Cardiac septum (tissue), 1 donor: ENCODE measurements around the gene MARVELD1. TPM values are rescaled to one million over a fixed set of nuclear protein-coding genes. Genes with fewer than 3 reads are reported as not detected.

Source experiments
- DNase-seq: peaks from one replicate; pipeline ENCODE4 v3.0.0-alpha.2; 2020; ENCODE audit warnings: low spot score
- intact Hi-C: fragments of 100-400 bp; cut with DNase I; formaldehyde crosslinking; loops from one replicate; pipeline ENCODE4 v1.14.0; 2022
- total RNA-seq: library from RNA; stranded (reverse); fragmentation: NEBNext Ultra II Directional; extraction: Animal tissue kit (Norgen Biotek cat#: 25700); gene quantifications from one replicate; pipeline ENCODE4 v1.2.1, GENCODE V29; 2021
- donor health status: DM: no; HTN: no; CAD: no.

MARVELD1 gene
- total RNA-seq, 1 donor from 2014 or later: 8.6 TPM

GRCh38 chr10:97740613-97741012 is 27.1 kb downstream of the MARVELD1 start:
- DNase-seq: no peak
- intact Hi-C loops: no loop called here

- intact Hi-C loops: no loop called here
- DNase-seq: no peak
These were observed 29.8 kb downstream of the MARVELD1 start for GRCh38 chr10:97743169-97743943.

GRCh38 chr10:97744405-97745035 is 31.0 kb downstream of the MARVELD1 start:
- intact Hi-C loops: no loop called here
- DNase-seq: no peak

- intact Hi-C loops: no loop called here
- DNase-seq: no peak
These were observed 34.0 kb downstream of the MARVELD1 start for GRCh38 chr10:97747573-97747972.

- intact Hi-C loops: no loop called here
- DNase-seq: no peak
These were observed 34.6 kb downstream of the MARVELD1 start for GRCh38 chr10:97748116-97748515.

- intact Hi-C loops: no loop called here
- no peak for DNase-seq
These were observed 39.4 kb downstream of the MARVELD1 start for GRCh38 chr10:97752956-97753355.

GRCh38 chr10:97754726-97755125 is 41.2 kb downstream of the MARVELD1 start:
- no peak for DNase-seq
- intact Hi-C loops: no loop called here

GRCh38 chr10:97755718-97756117 is 42.2 kb downstream of the MARVELD1 start:
- DNase-seq: no peak

GRCh38 chr10:97757471-97757870 is 43.9 kb downstream of the MARVELD1 start:
- no peak for DNase-seq
- intact Hi-C loops: no loop called here

More at GRCh38 chr10:97755718-97756117, 42.2 kb downstream of the MARVELD1 start:
- intact Hi-C loops: no loop called here

- intact Hi-C loops: loop anchor here (2.0 kb wide), 1 partner anchor 109 kb away; no protein-coding TSS in a partner anchor
- no peak for DNase-seq
These were observed 45.8 kb downstream of the MARVELD1 start for GRCh38 chr10:97759158-97759887.

GRCh38 chr10:97759946-97760345 is 46.4 kb downstream of the MARVELD1 start:
- intact Hi-C loops: loop anchor here (2.0 kb wide), 1 partner anchor 109 kb away; no protein-coding TSS in a partner anchor
- DNase-seq: no peak

- intact Hi-C loops: no loop called here
These were observed 47.1 kb downstream of the MARVELD1 start for GRCh38 chr10:97760461-97761257.

GRCh38 chr10:97761331-97761865 is 47.9 kb downstream of the MARVELD1 start:
- intact Hi-C loops: no loop called here
- no peak for DNase-seq

More at GRCh38 chr10:97760461-97761257, 47.1 kb downstream of the MARVELD1 start:
- DNase-seq: no peak

GRCh38 chr10:97762056-97762455 is 48.5 kb downstream of the MARVELD1 start:
- intact Hi-C loops: no loop called here
- DNase-seq: no peak

GRCh38 chr10:97762816-97763215 is 49.3 kb downstream of the MARVELD1 start:
- no peak for DNase-seq
- intact Hi-C loops: no loop called here

- intact Hi-C loops: no loop called here
- no peak for DNase-seq
These were observed 49.9 kb downstream of the MARVELD1 start for GRCh38 chr10:97763411-97763810.

GRCh38 chr10:97763947-97764346 is 50.4 kb downstream of the MARVELD1 start:
- no peak for DNase-seq
- intact Hi-C loops: no loop called here

- DNase-seq: no peak
These were observed 51.0 kb downstream of the MARVELD1 start for GRCh38 chr10:97764519-97764931.

GRCh38 chr10:97765201-97765600 is 51.7 kb downstream of the MARVELD1 start:
- intact Hi-C loops: no loop called here
- no peak for DNase-seq

More at GRCh38 chr10:97764519-97764931, 51.0 kb downstream of the MARVELD1 start:
- intact Hi-C loops: no loop called here
